Measurements from ENCODE around the gene BAG5. TPM values are rescaled to one million over a fixed set of nuclear protein-coding genes. Genes with fewer than 3 reads are reported as not detected.

The BAG5 gene
- total RNA-seq, 1 donor from 2014 or later, result 32.1 TPM

DNA sequence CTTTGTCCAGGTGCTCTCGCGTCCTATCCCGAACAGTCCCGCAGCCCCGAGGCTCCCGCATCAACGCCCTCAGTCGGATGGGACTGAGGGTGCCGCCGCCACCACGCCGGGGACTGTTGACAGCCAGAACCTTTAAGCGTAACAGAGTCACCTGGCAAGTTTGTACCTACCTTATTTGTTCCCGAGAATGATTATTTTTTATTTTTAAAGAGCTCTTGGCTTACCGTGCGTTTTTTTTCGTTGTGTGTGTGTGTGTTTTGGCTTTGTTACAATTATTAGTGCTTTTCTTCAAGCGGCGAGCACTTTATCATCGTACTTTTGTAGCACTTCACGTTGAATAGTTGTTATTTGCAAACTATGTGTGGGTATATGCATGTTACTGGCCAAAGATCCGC lies 766 bp upstream of the BAG5 start:
- Mint-ChIP-seq H3K4me3 (peak overlapping the region; percentile 92), H3K27me3 (ENCODE audit: low read depth) (no peaks in the 10 kb centered on the region), H3K36me3 (ENCODE audit: low read depth) (peaks cover 11% of the 10 kb centered on the region), H3K4me1 (peaks cover 47% of the 10 kb centered on the region), H3K27ac (ENCODE audit: unreplicated experiment) (peak overlapping the region; percentile 72), H3K9me3 (no peaks in the 10 kb centered on the region)
- TF ChIP-seq, protein P1, sequence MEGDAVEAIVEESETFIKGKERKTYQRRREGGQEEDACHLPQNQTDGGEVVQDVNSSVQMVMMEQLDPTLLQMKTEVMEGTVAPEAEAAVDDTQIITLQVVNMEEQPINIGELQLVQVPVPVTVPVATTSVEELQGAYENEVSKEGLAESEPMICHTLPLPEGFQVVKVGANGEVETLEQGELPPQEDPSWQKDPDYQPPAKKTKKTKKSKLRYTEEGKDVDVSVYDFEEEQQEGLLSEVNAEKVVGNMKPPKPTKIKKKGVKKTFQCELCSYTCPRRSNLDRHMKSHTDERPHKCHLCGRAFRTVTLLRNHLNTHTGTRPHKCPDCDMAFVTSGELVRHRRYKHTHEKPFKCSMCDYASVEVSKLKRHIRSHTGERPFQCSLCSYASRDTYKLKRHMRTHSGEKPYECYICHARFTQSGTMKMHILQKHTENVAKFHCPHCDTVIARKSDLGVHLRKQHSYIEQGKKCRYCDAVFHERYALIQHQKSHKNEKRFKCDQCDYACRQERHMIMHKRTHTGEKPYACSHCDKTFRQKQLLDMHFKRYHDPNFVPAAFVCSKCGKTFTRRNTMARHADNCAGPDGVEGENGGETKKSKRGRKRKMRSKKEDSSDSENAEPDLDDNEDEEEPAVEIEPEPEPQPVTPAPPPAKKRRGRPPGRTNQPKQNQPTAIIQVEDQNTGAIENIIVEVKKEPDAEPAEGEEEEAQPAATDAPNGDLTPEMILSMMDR (conservative IDR thresholded peaks at IDR 0.05), result no peak
- no peak for DNase-seq (ENCODE audit: low read depth, low spot score)

DNA sequence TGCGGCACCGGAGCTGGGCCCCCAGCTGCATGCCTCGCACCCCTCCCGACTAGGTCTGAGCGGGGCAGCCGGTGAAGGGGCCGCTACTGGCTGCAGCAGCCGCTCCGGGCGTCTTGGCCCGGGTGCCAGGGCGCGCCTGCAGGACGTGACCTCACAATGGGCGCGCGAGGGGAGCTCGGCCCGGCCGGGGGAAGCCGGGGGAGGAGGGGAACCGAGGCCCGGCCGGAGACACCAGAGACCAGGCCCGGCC lies 353 bp downstream of the BAG5 start:
- DNase-seq (ENCODE audit: low read depth, low spot score), result no peak
- Mint-ChIP-seq H3K27me3 (ENCODE audit: low read depth) (no peaks in the 10 kb centered on the region), H3K36me3 (ENCODE audit: low read depth) (peaks cover 11% of the 10 kb centered on the region), H3K4me1 (peaks cover 48% of the 10 kb centered on the region), H3K27ac (ENCODE audit: unreplicated experiment) (peak overlapping the region; percentile 95), H3K4me3 (peak overlapping the region; percentile 95), H3K9me3 (no peaks in the 10 kb centered on the region)
- TF ChIP-seq, protein P1 (conservative IDR thresholded peaks at IDR 0.05), result no peak

DNA sequence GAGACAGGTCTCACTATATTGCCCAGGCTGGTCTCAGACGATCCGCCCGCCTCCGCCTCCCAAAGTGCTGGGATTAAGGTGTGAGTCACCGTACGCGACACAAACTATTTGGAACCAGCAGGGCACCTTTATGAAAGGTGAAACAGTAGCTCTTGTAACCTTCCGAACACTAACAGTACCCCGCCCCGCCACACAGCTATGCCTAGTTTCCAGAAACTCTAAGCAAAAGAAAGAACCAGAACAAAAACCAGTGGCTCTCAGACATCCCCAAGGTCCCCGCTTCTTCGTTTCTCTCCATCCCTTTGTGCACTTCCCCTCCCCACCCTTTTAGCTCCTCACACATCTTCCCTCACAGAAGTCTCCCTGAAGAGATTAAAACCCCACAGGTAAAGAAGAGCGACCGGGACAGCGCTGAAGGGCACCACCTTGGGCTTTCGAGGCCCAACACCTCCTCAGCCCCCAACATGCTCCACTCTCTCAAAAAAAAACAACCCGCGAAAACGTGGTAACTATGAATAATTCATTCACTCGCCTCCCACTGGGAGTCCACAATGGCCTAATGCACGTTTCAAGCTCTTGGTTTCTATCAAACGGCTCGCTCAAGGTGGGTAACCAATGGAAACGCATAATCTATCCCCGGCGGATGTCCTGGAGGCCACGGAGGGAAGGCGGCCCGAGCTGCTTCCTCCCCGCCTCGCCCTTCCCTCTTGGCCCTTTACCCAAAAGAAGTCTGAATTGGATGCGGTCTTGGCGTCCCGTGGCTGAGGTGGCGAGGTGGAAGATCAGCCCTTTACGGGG lies 877 bp downstream of the BAG5 start:
- H3K36me3 Mint-ChIP-seq (ENCODE audit: low read depth), result peaks cover 11% of the 10 kb centered on the region
- peak overlapping the region; percentile 95 for H3K27ac Mint-ChIP-seq (ENCODE audit: unreplicated experiment)

DNA sequence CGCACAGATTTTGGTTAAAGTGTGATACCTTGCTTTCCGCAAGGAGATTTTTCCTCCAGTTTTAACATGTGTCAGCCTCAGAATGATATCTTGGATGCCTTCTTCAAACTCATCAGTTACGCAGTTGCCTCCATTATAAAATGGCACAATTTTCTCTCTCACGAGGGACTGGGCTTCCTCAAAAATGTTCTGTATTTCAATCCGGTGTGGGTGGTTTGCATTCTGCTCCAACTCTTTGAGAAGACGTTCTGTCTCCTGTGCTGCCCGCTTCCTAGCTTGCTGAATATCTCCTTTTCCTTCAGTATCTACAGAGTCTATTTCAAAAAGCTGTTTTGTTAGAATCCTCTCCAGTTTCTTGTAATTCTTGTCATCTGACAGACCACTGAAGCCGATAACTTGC lies 1.8 kb downstream of the BAG5 start:
- Mint-ChIP-seq H3K4me3 (peak overlapping the region; percentile 95), H3K4me1 (peaks cover 50% of the 10 kb centered on the region), H3K27me3 (ENCODE audit: low read depth) (no peaks in the 10 kb centered on the region), H3K36me3 (ENCODE audit: low read depth) (peaks cover 11% of the 10 kb centered on the region), H3K9me3 (no peaks in the 10 kb centered on the region), H3K27ac (ENCODE audit: unreplicated experiment) (no peak overlapping the region)
- TF ChIP-seq, protein P1 (conservative IDR thresholded peaks at IDR 0.05), result no peak
- DNase-seq (ENCODE audit: low read depth, low spot score), result no peak

More for the DNA sequence above, 877 bp downstream of the BAG5 start:
- H3K27me3 Mint-ChIP-seq (ENCODE audit: low read depth), result no peaks in the 10 kb centered on the region
- peak overlapping the region; percentile 95 for H3K4me3 Mint-ChIP-seq
- TF ChIP-seq, protein P1 (conservative IDR thresholded peaks at IDR 0.05), result peak; percentile 25
- no peak for DNase-seq (ENCODE audit: low read depth, low spot score)
- peaks cover 50% of the 10 kb centered on the region for H3K4me1 Mint-ChIP-seq
- H3K9me3 Mint-ChIP-seq, result no peaks in the 10 kb centered on the region

DNA sequence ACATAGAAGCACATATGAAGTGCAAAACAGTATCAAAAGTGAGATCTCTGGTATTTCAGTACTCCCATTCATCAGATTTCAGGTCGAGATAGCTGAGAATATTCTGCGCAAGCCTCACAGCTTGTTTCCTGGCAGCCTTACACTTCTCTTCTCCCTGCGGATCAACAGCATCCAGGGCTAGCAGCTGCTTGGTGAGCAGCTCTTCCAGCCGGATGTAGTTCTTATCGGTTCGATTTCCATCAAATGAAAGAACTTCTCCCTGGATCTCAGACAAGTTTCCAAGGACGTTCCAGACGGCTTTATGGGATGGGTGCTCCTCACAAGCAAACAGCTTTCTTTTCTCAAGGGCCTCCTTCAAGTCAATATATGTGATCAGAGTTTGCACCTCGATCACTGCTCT lies 2.7 kb downstream of the BAG5 start:
- Mint-ChIP-seq H3K27ac (ENCODE audit: unreplicated experiment) (no peak overlapping the region), H3K36me3 (ENCODE audit: low read depth) (peaks cover 11% of the 10 kb centered on the region), H3K9me3 (no peaks in the 10 kb centered on the region), H3K27me3 (ENCODE audit: low read depth) (no peaks in the 10 kb centered on the region), H3K4me1 (peaks cover 50% of the 10 kb centered on the region), H3K4me3 (peak overlapping the region; percentile 47)
- TF ChIP-seq, protein P1 (conservative IDR thresholded peaks at IDR 0.05), result no peak
- DNase-seq (ENCODE audit: low read depth, low spot score), result no peak
